Measurements from ENCODE around the gene C1QTNF1. TPM values are rescaled to one million over a fixed set of nuclear protein-coding genes. Genes with fewer than 3 reads are reported as not detected.

The C1QTNF1 gene
- total and polyA plus RNA-seq, 2 donors (not counting 1 experiment from before 2014, with no cell fraction given), result not detected

- H3K36me3 ChIP-seq (replicated peaks in 1 of 2; ENCODE audit: control extremely low read depth in 1 of 2, control insufficient read depth in 1 of 2, extremely low read depth in 1 of 2, insufficient read depth in 2 of 2, low read length in 1 of 2), result peaks cover 0 to 48% of the 10 kb centered on the region in 2 experiments
Observed at GRCh38 chr17:78991906-78992532, 31.9 kb upstream of the C1QTNF1 start.

More at GRCh38 chr17:78991906-78992532, 31.9 kb upstream of the C1QTNF1 start:
- Mint-ChIP-seq H3K4me3 (no peak overlapping the region), H3K9me3 (ENCODE audit: insufficient read depth) (no peaks in the 10 kb centered on the region), H3K4me1 (peaks cover 4% of the 10 kb centered on the region), H3K27ac (no peak overlapping the region), H3K27me3 (no peaks in the 10 kb centered on the region)
- Histone ChIP-seq H3K9me3 (ENCODE audit: control extremely low read depth in 1 of 3, control insufficient read depth in 2 of 3, insufficient read depth in 1 of 3, low read length in 2 of 3) (no peaks in the 10 kb centered on the region), H3K4me2 (replicated peaks; ENCODE audit: low read depth, low read length, poor library complexity, severe bottlenecking) (no peak overlapping the region), H3K4me1 (ENCODE audit: control insufficient read depth in 2 of 2, insufficient read depth in 2 of 2, low read length in 2 of 2) (peaks cover 1 to 2% of the 10 kb centered on the region in 2 donors), H4K20me1 (ENCODE audit: control insufficient read depth, insufficient read depth, low read length, poor library complexity, severe bottlenecking) (peaks cover 36% of the 10 kb centered on the region), H3K79me2 (ENCODE audit: control insufficient read depth, insufficient read depth, low read length) (peaks cover 7% of the 10 kb centered on the region), H3K27ac (ENCODE audit: low read length in 2 of 2) (no peak overlapping the region), H2AFZ (ENCODE audit: insufficient read depth, low read depth, low read length, poor library complexity, severe bottlenecking) (no peak overlapping the region), H3K4me3 (ENCODE audit: control extremely low read depth in 1 of 5, extremely low read depth in 1 of 5, insufficient read depth in 1 of 5, low read depth in 2 of 5, low read length in 4 of 5) (no peak overlapping the region), H3K9ac (ENCODE audit: low read length) (no peak overlapping the region), H3K27me3 (replicated peaks in 1 of 4; ENCODE audit: control extremely low read depth in 1 of 4, control insufficient read depth in 3 of 4, insufficient read depth in 4 of 4, low read length in 3 of 4) (no peaks in the 10 kb centered on the region)
- POLR2A ChIA-PET, result no interaction called here
- intact Hi-C loops (cut with micrococcal nuclease), result loop anchor here (10.0 kb wide), 1 partner anchor 53 kb away; no protein-coding TSS in a partner anchor
- TF ChIP-seq CTCF (IDR thresholded peaks at IDR 0.05) (no peak), EZH2 (IDR thresholded peaks at IDR 0.05; ENCODE audit: borderline replicate concordance, insufficient read depth, low read depth, low read length, poor library complexity, severe bottlenecking) (no peak)
- WGBS (ENCODE audit: insufficient coverage), result 93% methylated on average over 5 of the region's 22 CpGs
- ATAC-seq (ENCODE audit: low read depth), result no peak
- CTCF ChIA-PET, result interaction anchor here (1.1 kb wide), 1 partner anchor 50 kb away, joined by 4 read pairs; no protein-coding TSS in a partner anchor
- no peak for DNase-seq

Data from B cell (primary cell).